ENCODE measurements around the gene AVP. TPM values are rescaled to one million over a fixed set of nuclear protein-coding genes. Genes with fewer than 3 reads are reported as not detected.

Gene AVP
- total and polyA plus RNA-seq, 2 of the 13 experiments (the other 11 are each of a cell fraction or from before 2014, with no cell fraction given), result 0.12 TPM; not detected in 1

DNA sequence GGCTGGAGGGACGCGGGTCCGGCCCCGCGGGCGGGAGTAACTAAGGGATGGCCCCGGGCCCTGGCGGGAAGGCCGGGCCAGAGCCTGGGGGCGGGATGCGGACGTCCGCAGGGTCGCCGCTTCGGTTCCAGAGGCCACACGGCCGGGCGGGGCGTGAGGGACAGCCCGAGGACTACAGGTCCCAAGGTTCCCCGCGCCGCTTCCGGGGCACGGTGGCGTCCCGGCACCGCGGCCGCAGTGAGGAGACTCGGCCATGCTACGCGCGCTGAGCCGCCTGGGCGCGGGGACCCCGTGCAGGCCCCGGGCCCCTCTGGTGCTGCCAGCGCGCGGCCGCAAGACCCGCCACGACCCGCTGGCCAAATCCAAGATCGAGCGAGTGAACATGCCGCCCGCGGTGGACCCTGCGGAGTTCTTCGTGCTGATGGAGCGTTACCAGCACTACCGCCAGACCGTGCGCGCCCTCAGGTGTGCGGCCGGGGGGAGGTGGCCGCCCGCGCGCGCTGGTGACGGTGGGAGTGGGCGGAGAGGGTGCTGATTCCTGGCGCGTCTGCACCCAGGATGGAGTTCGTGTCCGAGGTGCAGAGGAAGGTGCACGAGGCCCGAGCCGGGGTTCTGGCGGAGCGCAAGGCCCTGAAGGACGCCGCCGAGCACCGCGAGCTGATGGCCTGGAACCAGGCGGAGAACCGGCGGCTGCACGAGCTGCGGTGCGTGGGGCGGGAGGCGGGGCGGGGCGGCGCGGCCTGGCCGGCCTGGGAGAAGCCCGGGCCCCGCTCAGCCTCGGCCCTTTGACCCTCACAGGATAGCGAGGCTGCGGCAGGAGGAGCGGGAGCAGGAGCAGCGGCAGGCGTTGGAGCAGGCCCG is 38.5 kb downstream of the AVP start, which contains the start of gene MRPS26 (continued):
- TF ChIP-seq ZNF296 (CRISPR knock-in tag; conservative IDR thresholded peaks at IDR 0.05), result peak; percentile 76
- no peak for TF ChIP-seq GATAD2A (CRISPR knock-in tag; IDR thresholded peaks at IDR 0.05)
- TF ChIP-seq ATF3 (CRISPR knock-in tag; IDR thresholded peaks at IDR 0.05), result peak; percentile 55
- TF ChIP-seq ISL2 (CRISPR knock-in tag; IDR thresholded peaks at IDR 0.05), result no peak; the same call in 1 of the 2 replicates
- peak; percentile 99 for TF ChIP-seq IKZF4 (CRISPR knock-in tag; IDR thresholded peaks at IDR 0.05; ENCODE audit: borderline replicate concordance, low read depth, not compliant biosample characterization)
- peak; percentile 98 for TF ChIP-seq HES4 (CRISPR knock-in tag; IDR thresholded peaks at IDR 0.05; ENCODE audit: borderline replicate concordance)
- peak; percentile 77; the same call in 1 of the 2 replicates for TF ChIP-seq CSRNP2 (CRISPR knock-in tag; conservative IDR thresholded peaks at IDR 0.05; ENCODE audit: low read depth)
- peak; percentile 90 for TF ChIP-seq ZHX2 (IDR thresholded peaks at IDR 0.05; ENCODE audit: low read depth)
- peak; percentile 66; the same call in 1 of the 2 replicates for TF ChIP-seq ZHX2 (CRISPR knock-in tag; IDR thresholded peaks at IDR 0.05; ENCODE audit: borderline replicate concordance)
- peak; percentile 99 for TF ChIP-seq ZNF468 (CRISPR knock-in tag; IDR thresholded peaks at IDR 0.05)
- TF ChIP-seq, protein P1, sequence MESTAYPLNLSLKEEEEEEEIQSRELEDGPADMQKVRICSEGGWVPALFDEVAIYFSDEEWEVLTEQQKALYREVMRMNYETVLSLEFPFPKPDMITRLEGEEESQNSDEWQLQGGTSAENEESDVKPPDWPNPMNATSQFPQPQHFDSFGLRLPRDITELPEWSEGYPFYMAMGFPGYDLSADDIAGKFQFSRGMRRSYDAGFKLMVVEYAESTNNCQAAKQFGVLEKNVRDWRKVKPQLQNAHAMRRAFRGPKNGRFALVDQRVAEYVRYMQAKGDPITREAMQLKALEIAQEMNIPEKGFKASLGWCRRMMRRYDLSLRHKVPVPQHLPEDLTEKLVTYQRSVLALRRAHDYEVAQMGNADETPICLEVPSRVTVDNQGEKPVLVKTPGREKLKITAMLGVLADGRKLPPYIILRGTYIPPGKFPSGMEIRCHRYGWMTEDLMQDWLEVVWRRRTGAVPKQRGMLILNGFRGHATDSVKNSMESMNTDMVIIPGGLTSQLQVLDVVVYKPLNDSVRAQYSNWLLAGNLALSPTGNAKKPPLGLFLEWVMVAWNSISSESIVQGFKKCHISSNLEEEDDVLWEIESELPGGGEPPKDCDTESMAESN (CRISPR knock-in tag; conservative IDR thresholded peaks at IDR 0.05), result peak; percentile 93
- no peak for TF ChIP-seq ARNT (IDR thresholded peaks at IDR 0.05)
- TF ChIP-seq ZNF17 (CRISPR knock-in tag; IDR thresholded peaks at IDR 0.05), result no peak
- TF ChIP-seq ARID4A (CRISPR knock-in tag; IDR thresholded peaks at IDR 0.05; ENCODE audit: borderline replicate concordance), result peak; percentile 98

Data from HepG2 (cell line).